ENCODE measurements around the gene CCL7.

Gene CCL7

GRCh38 chr17:34257299-34257985 lies 12.6 kb upstream of the CCL7 start:
- no peak overlapping the region for H3K4me3 ChIP-seq (ENCODE audit: control insufficient read depth, low read depth, low read length)
- no peak for TF ChIP-seq CTCF (IDR thresholded peaks at IDR 0.05; ENCODE audit: control insufficient read depth, insufficient read depth, low read depth, low read length, missing control alignments)
- DNase-seq (ENCODE audit: low read depth), result no peak

GRCh38 chr17:34257986-34258326 lies 12.1 kb upstream of the CCL7 start:
- DNase-seq (ENCODE audit: low read depth), result no peak
- no peak overlapping the region for H3K4me3 ChIP-seq (ENCODE audit: control insufficient read depth, low read depth, low read length)
- no peak for TF ChIP-seq CTCF (IDR thresholded peaks at IDR 0.05; ENCODE audit: control insufficient read depth, insufficient read depth, low read depth, low read length, missing control alignments)

GRCh38 chr17:34259146-34259545 lies 10.9 kb upstream of the CCL7 start:
- TF ChIP-seq CTCF (IDR thresholded peaks at IDR 0.05; ENCODE audit: control insufficient read depth, insufficient read depth, low read depth, low read length, missing control alignments), result no peak
- DNase-seq (ENCODE audit: low read depth), result no peak
- H3K4me3 ChIP-seq (ENCODE audit: control insufficient read depth, low read depth, low read length), result no peak overlapping the region

- no peak for TF ChIP-seq CTCF (IDR thresholded peaks at IDR 0.05; ENCODE audit: control insufficient read depth, insufficient read depth, low read depth, low read length, missing control alignments)
- H3K4me3 ChIP-seq (ENCODE audit: control insufficient read depth, low read depth, low read length), result no peak overlapping the region
- DNase-seq (ENCODE audit: low read depth), result no peak
Observed at GRCh38 chr17:34260861-34261260, 9.2 kb upstream of the CCL7 start.

- TF ChIP-seq CTCF (IDR thresholded peaks at IDR 0.05; ENCODE audit: control insufficient read depth, insufficient read depth, low read depth, low read length, missing control alignments), result no peak
- DNase-seq (ENCODE audit: low read depth), result no peak
- H3K4me3 ChIP-seq (ENCODE audit: control insufficient read depth, low read depth, low read length), result no peak overlapping the region
Observed at GRCh38 chr17:34261568-34262337, 8.3 kb upstream of the CCL7 start.

- TF ChIP-seq CTCF (IDR thresholded peaks at IDR 0.05; ENCODE audit: control insufficient read depth, insufficient read depth, low read depth, low read length, missing control alignments), result no peak
- no peak overlapping the region for H3K4me3 ChIP-seq (ENCODE audit: control insufficient read depth, low read depth, low read length)
- no peak for DNase-seq (ENCODE audit: low read depth)
Observed at GRCh38 chr17:34265711-34266110, 4.3 kb upstream of the CCL7 start.
